H9 (cell line): ENCODE measurements around the gene ATG4D. TPM values are rescaled to one million over a fixed set of nuclear protein-coding genes. Genes with fewer than 3 reads are reported as not detected.
A peak's percentile ranks its signal among the peaks of the same experiment; 100 is the strongest.

Experiments used
- DNase-seq: peaks from one replicate; pipeline ENCODE4 v3.0.0-alpha.2; 2017
- H2AFZ ChIP-seq: one replicate; pipeline ENCODE4 v1.6.1; 2013; ENCODE audit warnings: mild to moderate bottlenecking, low read length, control low read depth, moderate library complexity
- H2AK5ac ChIP-seq: 2 replicates; pipeline ENCODE4 v1.6.1; 2013; ENCODE audit warnings: low read length, control low read depth, mixed read lengths; ENCODE audit not compliant: insufficient read length
- H2BK120ac ChIP-seq: one replicate; pipeline ENCODE4 v1.6.1; 2013; ENCODE audit warnings: low read depth, mild to moderate bottlenecking, low read length, control low read depth, inconsistent platforms; ENCODE audit not compliant: poor library complexity, severe bottlenecking
- H2BK12ac ChIP-seq: 2 replicates; pipeline ENCODE4 v1.6.1; 2013; ENCODE audit warnings: low read length, control low read depth, mixed read lengths, low read depth; ENCODE audit not compliant: insufficient read length
- H2BK15ac ChIP-seq: 2 replicates; pipeline ENCODE4 v1.6.1; 2013; ENCODE audit warnings: low read depth, low read length, control low read depth
- H2BK20ac ChIP-seq: one replicate; pipeline ENCODE4 v1.6.1; 2013; ENCODE audit warnings: low read depth, mild to moderate bottlenecking, low read length, control low read depth, inconsistent platforms; ENCODE audit not compliant: poor library complexity, severe bottlenecking
- H2BK5ac ChIP-seq: 2 replicates; pipeline ENCODE4 v1.6.1; 2013; ENCODE audit warnings: low read length, control low read depth, mixed read lengths; ENCODE audit not compliant: insufficient read length
- H3K14ac ChIP-seq: 2 replicates; pipeline ENCODE4 v1.6.1; 2013; ENCODE audit warnings: low read length, control low read depth; ENCODE audit not compliant: insufficient read depth
- H3K18ac ChIP-seq: 2 replicates; pipeline ENCODE4 v1.6.1; 2013; ENCODE audit warnings: low read depth, mild to moderate bottlenecking, mixed read lengths, low read length, control low read depth; ENCODE audit not compliant: insufficient read length
- H3K23ac ChIP-seq: 2 replicates; pipeline ENCODE4 v1.6.1; 2013; ENCODE audit warnings: low read length, control low read depth, mixed read lengths, low read depth; ENCODE audit not compliant: insufficient read length
- H3K23me2 ChIP-seq: 2 replicates; pipeline ENCODE4 v1.6.1; 2013; ENCODE audit warnings: low read depth, mild to moderate bottlenecking, mixed read lengths, low read length, control low read depth; ENCODE audit not compliant: insufficient read length, poor library complexity, severe bottlenecking
- H3K27ac ChIP-seq: 2 replicates; pipeline ENCODE4 v1.5.1; 2013; ENCODE audit warnings: low read length, control low read depth, mixed read lengths, low read depth; ENCODE audit not compliant: insufficient read length
- H3K27me3 ChIP-seq: 2 replicates; pipeline ENCODE4 v1.6.1; 2013; ENCODE audit warnings: low read length, control low read depth, inconsistent platforms; ENCODE audit not compliant: insufficient read depth
- H3K4ac ChIP-seq: 2 replicates; pipeline ENCODE4 v1.6.1; 2013; ENCODE audit warnings: low read depth, mild to moderate bottlenecking, control low read depth, inconsistent platforms, low read length, moderate library complexity
- H3K4me1 ChIP-seq: 2 replicates; pipeline ENCODE4 v1.6.1; 2013; ENCODE audit warnings: low read length, control low read depth, inconsistent platforms; ENCODE audit not compliant: insufficient read depth
- H3K4me2 ChIP-seq: 2 replicates; pipeline ENCODE4 v1.6.1; 2013; ENCODE audit warnings: low read length, control low read depth, mixed read lengths; ENCODE audit not compliant: insufficient read length, insufficient read depth
- H3K56ac ChIP-seq: 2 replicates; pipeline ENCODE4 v1.6.1; 2013; ENCODE audit warnings: low read depth, mild to moderate bottlenecking, mixed read lengths, low read length, control low read depth; ENCODE audit not compliant: insufficient read length
- H3K79me1 ChIP-seq: 2 replicates; pipeline ENCODE4 v1.6.1; 2013; ENCODE audit warnings: low read depth, mild to moderate bottlenecking, moderate library complexity, low read length, control low read depth, inconsistent platforms; ENCODE audit not compliant: insufficient read depth, poor library complexity, severe bottlenecking
- H3K79me2 ChIP-seq: 2 replicates; pipeline ENCODE4 v1.6.1; 2013; ENCODE audit warnings: low read length, control low read depth, inconsistent platforms; ENCODE audit not compliant: insufficient read depth
- H3K9ac ChIP-seq: 2 replicates; pipeline ENCODE4 v1.6.1; 2013; ENCODE audit warnings: low read length, control low read depth, mixed read lengths; ENCODE audit not compliant: insufficient read length; ENCODE audit errors: extremely low read depth
- H3K9me3 ChIP-seq: one replicate; pipeline ENCODE4 v1.6.1; 2013; ENCODE audit warnings: low read depth, low read length, inconsistent platforms; ENCODE audit not compliant: control insufficient read depth
- H3T11ph ChIP-seq: one replicate; pipeline ENCODE4 v1.6.1; 2013; ENCODE audit warnings: mild to moderate bottlenecking, low read length, control low read depth, inconsistent platforms
- H4K20me1 ChIP-seq: one replicate; pipeline ENCODE4 v1.6.1; 2013; ENCODE audit not compliant: control insufficient read depth, insufficient read length, insufficient read depth
- H4K5ac ChIP-seq: 2 replicates; pipeline ENCODE4 v1.6.1; 2013; ENCODE audit warnings: low read depth, mild to moderate bottlenecking, mixed read lengths, low read length, control low read depth; ENCODE audit not compliant: insufficient read length
- H4K8ac ChIP-seq: replicated peaks from 2 replicates; pipeline ENCODE4 v1.6.1; 2013; ENCODE audit warnings: low read length, control low read depth, mixed read lengths, low read depth; ENCODE audit not compliant: insufficient read length
- H4K91ac ChIP-seq: 2 replicates; pipeline ENCODE4 v1.6.1; 2013; ENCODE audit warnings: low read depth, mild to moderate bottlenecking, moderate library complexity, mixed read lengths, low read length, control low read depth; ENCODE audit not compliant: insufficient read length
- H3K27ac Mint-ChIP-seq, 3 experiments: 2 replicates in 2 of 3; 3 replicates in 1 of 3; pipeline ENCODE4 v1.8.0; 2020 to 2021; ENCODE audit warnings: mixed read lengths in 3 of 3, mild to moderate bottlenecking in 1 of 3, moderate library complexity in 1 of 3
- H3K27me3 Mint-ChIP-seq: 2 replicates; pipeline ENCODE4 v1.8.0; 2021; ENCODE audit warnings: low read depth, mild to moderate bottlenecking, moderate library complexity, mixed read lengths
- H3K36me3 Mint-ChIP-seq, 3 experiments: 2 replicates in 2 of 3; 3 replicates in 1 of 3; pipeline ENCODE4 v1.8.0; 2020 to 2021; ENCODE audit warnings: low read depth in 3 of 3, mixed read lengths in 3 of 3; ENCODE audit not compliant: insufficient read depth in 1 of 3
- H3K4me1 Mint-ChIP-seq, 2 experiments: 2 replicates each; pipeline ENCODE4 v1.8.0; 2020; ENCODE audit warnings: mixed read lengths in 2 of 2
- H3K4me3 Mint-ChIP-seq, 2 experiments: 2 replicates in 1 of 2; 3 replicates in 1 of 2; pipeline ENCODE4 v1.8.0; 2020 to 2021; ENCODE audit warnings: mild to moderate bottlenecking in 2 of 2, mixed read lengths in 2 of 2, moderate library complexity in 1 of 2
- H3K9me3 Mint-ChIP-seq, 2 experiments: 2 replicates in 1 of 2; 3 replicates in 1 of 2; pipeline ENCODE4 v1.8.0; 2020; ENCODE audit warnings: mild to moderate bottlenecking in 2 of 2, mixed read lengths in 2 of 2, moderate library complexity in 1 of 2
- WGBS: extraction: QIAGEN DNeasy Blood & Tissue Kit; methylation state at CpG from one replicate; pipeline ENCODE4 v1.1.7; 2013; ENCODE audit warnings: missing lambda C conversion rate, low lambda C conversion rate, mixed read lengths; ENCODE audit not compliant: insufficient read length; ENCODE audit errors: extremely low coverage; 5-methylcytosine and 5-hydroxymethylcytosine counted together
- total RNA-seq: library from RNA; stranded (reverse); gene quantifications from 2 replicates; pipeline ENCODE4 v1.2.1, GENCODE V29; 2021
- TF ChIP-seq, protein P1 (sequence below): fragments of 200-600 bp; sonication (generic); conservative IDR thresholded peaks from 3 replicates; pipeline ENCODE4 v1.8.0; 2021; ENCODE audit warnings: antibody characterized with exemption, mild to moderate bottlenecking

Gene ATG4D
- total RNA-seq, 1 experiment from 2014 or later: 55.8 TPM

GRCh38 chr19:10600149-10600548 lies 56.4 kb downstream of the ATG4D start:
- peaks cover 16 to 18% of the 10 kb centered on the region in 2 experiments for H3K4me1 Mint-ChIP-seq
- H3K4ac ChIP-seq: no peak overlapping the region
- H3K4me1 ChIP-seq: no peaks in the 10 kb centered on the region
- no peak overlapping the region for H2AFZ ChIP-seq
- no peak for DNase-seq
- H3K27ac Mint-ChIP-seq: no peak overlapping the region
- no peak overlapping the region for H4K91ac ChIP-seq
- H3K9ac ChIP-seq: no peak overlapping the region
- H2AK5ac ChIP-seq: no peak overlapping the region
- no peak overlapping the region for H3K56ac ChIP-seq
- H3K79me2 ChIP-seq: no peaks in the 10 kb centered on the region; the same call in 1 of the 2 replicates
- H3K79me1 ChIP-seq: no peaks in the 10 kb centered on the region
- H3K27me3 Mint-ChIP-seq: peaks cover 12% of the 10 kb centered on the region
- no peak overlapping the region for H4K5ac ChIP-seq
- H3K9me3 Mint-ChIP-seq: no peaks in the 10 kb centered on the region
- no peak overlapping the region for H2BK5ac ChIP-seq
- H3K9me3 ChIP-seq: no peaks in the 10 kb centered on the region
- no peak overlapping the region for H3T11ph ChIP-seq
- no peak overlapping the region for H2BK120ac ChIP-seq
- H3K18ac ChIP-seq: no peak overlapping the region
- TF ChIP-seq, protein P1, sequence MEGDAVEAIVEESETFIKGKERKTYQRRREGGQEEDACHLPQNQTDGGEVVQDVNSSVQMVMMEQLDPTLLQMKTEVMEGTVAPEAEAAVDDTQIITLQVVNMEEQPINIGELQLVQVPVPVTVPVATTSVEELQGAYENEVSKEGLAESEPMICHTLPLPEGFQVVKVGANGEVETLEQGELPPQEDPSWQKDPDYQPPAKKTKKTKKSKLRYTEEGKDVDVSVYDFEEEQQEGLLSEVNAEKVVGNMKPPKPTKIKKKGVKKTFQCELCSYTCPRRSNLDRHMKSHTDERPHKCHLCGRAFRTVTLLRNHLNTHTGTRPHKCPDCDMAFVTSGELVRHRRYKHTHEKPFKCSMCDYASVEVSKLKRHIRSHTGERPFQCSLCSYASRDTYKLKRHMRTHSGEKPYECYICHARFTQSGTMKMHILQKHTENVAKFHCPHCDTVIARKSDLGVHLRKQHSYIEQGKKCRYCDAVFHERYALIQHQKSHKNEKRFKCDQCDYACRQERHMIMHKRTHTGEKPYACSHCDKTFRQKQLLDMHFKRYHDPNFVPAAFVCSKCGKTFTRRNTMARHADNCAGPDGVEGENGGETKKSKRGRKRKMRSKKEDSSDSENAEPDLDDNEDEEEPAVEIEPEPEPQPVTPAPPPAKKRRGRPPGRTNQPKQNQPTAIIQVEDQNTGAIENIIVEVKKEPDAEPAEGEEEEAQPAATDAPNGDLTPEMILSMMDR: no peak
- H3K4me3 Mint-ChIP-seq: peak overlapping the region in 1 of 2 experiments; percentile 26; a peak in 1 of 5 replicates
- H2BK12ac ChIP-seq: no peak overlapping the region
- H3K27me3 ChIP-seq: no peaks in the 10 kb centered on the region
- no peak overlapping the region for H3K4me2 ChIP-seq
- no peak overlapping the region for H3K27ac ChIP-seq
- peaks cover 11% of the 10 kb centered on the region for H3K23me2 ChIP-seq
- WGBS: no CpG with 5 or more reads among the region's 5 CpGs
- H3K36me3 Mint-ChIP-seq: no peaks in the 10 kb centered on the region
- H4K20me1 ChIP-seq: no peaks in the 10 kb centered on the region
- no peak overlapping the region for H3K23ac ChIP-seq
- no peak overlapping the region for H2BK15ac ChIP-seq
- no peak overlapping the region for H4K8ac ChIP-seq
- no peak overlapping the region for H3K14ac ChIP-seq
- H2BK20ac ChIP-seq: no peak overlapping the region
